Prostate gland (tissue), 2 donors: ENCODE measurements around the gene GALNT2. TPM values are rescaled to one million over a fixed set of nuclear protein-coding genes. Genes with fewer than 3 reads are reported as not detected.

Experiments
- DNase-seq: peaks from one replicate; pipeline ENCODE4 v3.0.0-alpha.2; 2019; ENCODE audit warnings: low spot score
- H3K27ac ChIP-seq, 2 donors: fragments of 200-600 bp; sonication (generic); 2 replicates each; pipeline ENCODE4 v1.5.1; 2017 to 2019
- H3K27me3 ChIP-seq: fragments of 200-600 bp; sonication (generic); replicated peaks from 2 replicates; pipeline ENCODE4 v1.5.1; 2019; ENCODE audit not compliant: insufficient read depth
- H3K36me3 ChIP-seq, 2 donors: fragments of 200-600 bp; sonication (generic); 1 replicate in 1 of 2; 2 replicates in 1 of 2; pipeline versions ENCODE4 v1.5.1 to v1.8.1; 2017 to 2019
- H3K4me1 ChIP-seq: fragments of 200-600 bp; sonication (generic); replicated peaks from 2 replicates; pipeline ENCODE4 v1.5.1; 2019
- H3K4me3 ChIP-seq, 2 donors: fragments of 200-600 bp; sonication (generic); 2 replicates each; pipeline ENCODE4 v1.5.1; 2017 to 2019
- H3K9me3 ChIP-seq: fragments of 200-600 bp; sonication (generic); 2 replicates; pipeline ENCODE4 v1.5.1; 2017
- POLR2A ChIP-seq: fragments of 450-650 bp; IDR thresholded peaks from one replicate; pipeline ENCODE4 v1.6.1; 2016; ENCODE audit warnings: antibody characterized with exemption, mild to moderate bottlenecking
- POLR2AphosphoS5 ChIP-seq: sonication (generic); formaldehyde crosslinking; IDR thresholded peaks from one replicate; pipeline ENCODE4 v1.6.1; 2017; ENCODE audit warnings: antibody characterized with exemption
- WGBS: methylation state at CpG from one replicate; pipeline ENCODE4 v1.1.5; 2018; 5-methylcytosine and 5-hydroxymethylcytosine counted together
- intact Hi-C: fragments of 100-400 bp; cut with DNase I; formaldehyde crosslinking; loops from one replicate; pipeline ENCODE4 v1.14.2; 2022
- total RNA-seq, 2 donors: library from RNA; depleted of rRNA; stranded (reverse); fragments of >200 nt; gene quantifications; one replicate each; pipeline ENCODE4 v1.1.0, GENCODE V29; 2016
- TF ChIP-seq, protein P1 (sequence below), 4 experiments: fragments of 200-600 bp in 2 of 4; fragments of 450-650 bp in 2 of 4; sonication (generic) in 2 of 4; IDR thresholded peaks; 1 replicate in 3 of 4; 2 replicates in 1 of 4; pipeline ENCODE4 v1.5.1; 2016 to 2019; ENCODE audit warnings: antibody characterized with exemption in 4 of 4, mild to moderate bottlenecking in 2 of 4, moderate library complexity in 2 of 4

GALNT2 gene
- total RNA-seq, 2 donors from 2014 or later: 34.1 to 125 TPM

DNA sequence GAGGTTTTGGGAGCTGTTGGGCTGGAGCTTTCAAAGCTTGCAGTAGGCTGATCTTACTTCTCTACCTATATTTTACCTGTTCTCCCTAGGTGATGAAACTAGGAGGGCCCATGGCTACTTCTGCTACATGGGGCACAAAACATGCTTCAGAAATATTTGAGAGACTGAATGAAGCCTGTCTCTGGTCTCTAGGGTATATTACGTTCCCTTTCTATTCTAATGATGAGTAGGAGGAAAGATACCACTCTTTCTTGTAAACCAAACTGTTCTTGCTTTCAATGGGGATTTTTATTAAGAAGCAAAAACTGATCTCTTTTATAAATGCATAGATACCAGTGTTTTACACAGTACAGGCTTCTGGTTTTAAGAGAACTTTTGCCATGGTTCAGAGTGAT lies 103.1 kb downstream of the GALNT2 start:
- Histone ChIP-seq H3K9me3 (no peaks in the 10 kb centered on the region), H3K4me3 (no peak overlapping the region), H3K4me1 (no peaks in the 10 kb centered on the region), H3K27ac (peak overlapping the region in 1 of 2 donors; percentile 24), H3K27me3 (no peaks in the 10 kb centered on the region), H3K36me3 (no peaks in the 10 kb centered on the region)
- TF ChIP-seq, protein P1, sequence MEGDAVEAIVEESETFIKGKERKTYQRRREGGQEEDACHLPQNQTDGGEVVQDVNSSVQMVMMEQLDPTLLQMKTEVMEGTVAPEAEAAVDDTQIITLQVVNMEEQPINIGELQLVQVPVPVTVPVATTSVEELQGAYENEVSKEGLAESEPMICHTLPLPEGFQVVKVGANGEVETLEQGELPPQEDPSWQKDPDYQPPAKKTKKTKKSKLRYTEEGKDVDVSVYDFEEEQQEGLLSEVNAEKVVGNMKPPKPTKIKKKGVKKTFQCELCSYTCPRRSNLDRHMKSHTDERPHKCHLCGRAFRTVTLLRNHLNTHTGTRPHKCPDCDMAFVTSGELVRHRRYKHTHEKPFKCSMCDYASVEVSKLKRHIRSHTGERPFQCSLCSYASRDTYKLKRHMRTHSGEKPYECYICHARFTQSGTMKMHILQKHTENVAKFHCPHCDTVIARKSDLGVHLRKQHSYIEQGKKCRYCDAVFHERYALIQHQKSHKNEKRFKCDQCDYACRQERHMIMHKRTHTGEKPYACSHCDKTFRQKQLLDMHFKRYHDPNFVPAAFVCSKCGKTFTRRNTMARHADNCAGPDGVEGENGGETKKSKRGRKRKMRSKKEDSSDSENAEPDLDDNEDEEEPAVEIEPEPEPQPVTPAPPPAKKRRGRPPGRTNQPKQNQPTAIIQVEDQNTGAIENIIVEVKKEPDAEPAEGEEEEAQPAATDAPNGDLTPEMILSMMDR (IDR thresholded peaks at IDR 0.05): no peak
- no peak for TF ChIP-seq POLR2A
- no peak for TF ChIP-seq POLR2AphosphoS5
- DNase-seq: no peak
- 86% methylated on average over 1 of the region's 1 CpG for WGBS
- intact Hi-C loops: no loop called here

DNA sequence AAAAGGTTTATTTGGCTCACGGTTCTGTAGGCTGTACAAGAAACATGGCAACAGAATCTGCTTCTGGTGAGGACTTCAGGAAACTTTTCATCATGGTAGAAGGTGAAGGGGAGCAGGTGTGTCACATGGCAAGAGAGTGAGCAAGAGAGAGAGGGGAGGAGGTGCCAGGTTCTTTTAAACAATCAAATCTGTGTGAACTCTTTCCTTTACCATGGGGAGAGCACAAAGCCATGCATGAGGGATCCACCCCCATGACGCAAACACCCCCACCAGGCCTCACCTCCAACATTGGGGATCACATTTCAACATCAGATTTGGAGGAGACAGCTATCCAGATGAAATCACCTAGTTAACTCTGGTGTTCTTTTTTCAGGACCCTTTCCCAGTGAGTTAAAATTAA lies 103.6 kb downstream of the GALNT2 start:
- WGBS: 63% methylated on average over 2 of the region's 2 CpGs
- no peaks in the 10 kb centered on the region for H3K27me3 ChIP-seq
- H3K4me1 ChIP-seq: no peaks in the 10 kb centered on the region
- no peak for DNase-seq
- H3K36me3 ChIP-seq: no peaks in the 10 kb centered on the region
- TF ChIP-seq, protein P1 (IDR thresholded peaks at IDR 0.05): no peak
- TF ChIP-seq POLR2AphosphoS5: no peak
- TF ChIP-seq POLR2A: no peak
- H3K9me3 ChIP-seq: no peaks in the 10 kb centered on the region
- intact Hi-C loops: no loop called here
- H3K4me3 ChIP-seq: no peak overlapping the region
- no peak overlapping the region for H3K27ac ChIP-seq

GRCh38 chr1:230171356-230172015 lies 104.4 kb downstream of the GALNT2 start:
- TF ChIP-seq POLR2AphosphoS5 (no peak), POLR2A (no peak)
- TF ChIP-seq, protein P1 (IDR thresholded peaks at IDR 0.05): no peak
- 85% methylated on average over 5 of the region's 5 CpGs for WGBS
- no peaks in the 10 kb centered on the region for H3K36me3 ChIP-seq
- no peaks in the 10 kb centered on the region for H3K9me3 ChIP-seq
- intact Hi-C loops: no loop called here
- H3K27ac ChIP-seq: no peak overlapping the region
- no peaks in the 10 kb centered on the region for H3K27me3 ChIP-seq
- no peaks in the 10 kb centered on the region for H3K4me1 ChIP-seq
- no peak overlapping the region for H3K4me3 ChIP-seq
- no peak for DNase-seq

- no peaks in the 10 kb centered on the region for H3K4me1 ChIP-seq
- WGBS: 87% methylated on average over 7 of the region's 7 CpGs
- DNase-seq: no peak
These were observed 105.0 kb downstream of the GALNT2 start for GRCh38 chr1:230172016-230172537.

More at GRCh38 chr1:230172016-230172537, 105.0 kb downstream of the GALNT2 start:
- TF ChIP-seq POLR2A: no peak
- TF ChIP-seq, protein P1 (IDR thresholded peaks at IDR 0.05): no peak
- no peak for TF ChIP-seq POLR2AphosphoS5
- Histone ChIP-seq H3K9me3 (no peaks in the 10 kb centered on the region), H3K4me3 (no peak overlapping the region), H3K27me3 (no peaks in the 10 kb centered on the region), H3K36me3 (no peaks in the 10 kb centered on the region), H3K27ac (no peak overlapping the region)
- intact Hi-C loops: no loop called here
